K562 (cell line): ENCODE data around the gene SLC8A1. TPM values are rescaled to one million over a fixed set of nuclear protein-coding genes. Genes with fewer than 3 reads are reported as not detected.

Source experiments
- polyA plus RNA-seq, 8 experiments: library from polyadenylated mRNA; depleted of rRNA in 4 of 8; stranded (reverse) in 5 of 8; unstranded in 3 of 8; fragments of >200 nt; fragmentation: Nextera tagmentation in 2 of 8; fragmentation: Illumina TruSeq in 1 of 8; extraction: Ambion mirVana in 2 of 8; extraction: Trizol in 1 of 8; gene quantifications; 2 replicates each; pipeline versions ENCODE4 v1.2.1 to v1.2.3, GENCODE V29; 2011 to 2014; ENCODE audit warnings: inconsistent platforms in 1 of 8, missing spikeins in 1 of 8
- total RNA-seq, 7 experiments: library from RNA; depleted of rRNA in 6 of 7; stranded (reverse); fragments of >200 nt in 6 of 7; fragmentation: Illumina TruSeq in 2 of 7; extraction: Trizol in 2 of 7; gene quantifications; 2 replicates each; pipeline versions ENCODE4 v1.2.1 to v1.2.3, GENCODE V29; 2011 to 2021; ENCODE audit warnings: low replicate concordance in 1 of 7
- TF ChIP-seq, protein P1 (sequence below): fragments of 450-650 bp; IDR thresholded peaks from 2 replicates; pipeline ENCODE4 v1.6.1; 2016; ENCODE audit warnings: low read depth
- TF ChIP-seq, protein P2 (sequence below): fragments of 450-650 bp; IDR thresholded peaks from 2 replicates; pipeline ENCODE4 v1.6.1; 2018; ENCODE audit warnings: mild to moderate bottlenecking, low read depth; ENCODE audit not compliant: partially characterized antibody
- TF ChIP-seq, protein P3 (sequence below): fragments of 200-800 bp; sonication (Bioruptor generic); IDR thresholded peaks from 2 replicates; pipeline ENCODE4 v1.6.1; 2017; ENCODE audit warnings: missing genetic modification characterization, missing compliant biosample characterization

Gene SLC8A1
- total and polyA plus RNA-seq, 9 of the 15 experiments (the other 6 are each of a cell fraction or from before 2014, with no cell fraction given) = not detected

DNA sequence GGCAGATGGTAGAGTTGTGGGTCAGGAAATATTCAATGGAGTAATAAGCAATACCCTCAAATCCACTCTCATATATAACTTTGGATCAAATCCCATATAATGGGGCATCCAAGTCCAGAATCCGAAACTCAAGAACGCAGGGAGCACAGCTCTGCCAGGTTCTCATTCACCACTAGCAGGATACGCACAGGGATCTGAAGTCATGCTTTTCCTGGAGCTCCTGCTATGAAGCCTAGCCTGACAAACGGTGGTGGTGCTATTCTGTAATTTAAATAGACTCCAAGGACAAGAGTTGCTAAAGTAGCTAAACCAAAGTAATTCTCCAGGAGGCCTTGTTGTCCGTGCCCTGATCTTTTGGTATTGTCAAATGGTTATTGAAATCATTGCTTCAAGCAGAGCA is 264.8 kb downstream of the SLC8A1 start (continued):
- TF ChIP-seq, protein P1, sequence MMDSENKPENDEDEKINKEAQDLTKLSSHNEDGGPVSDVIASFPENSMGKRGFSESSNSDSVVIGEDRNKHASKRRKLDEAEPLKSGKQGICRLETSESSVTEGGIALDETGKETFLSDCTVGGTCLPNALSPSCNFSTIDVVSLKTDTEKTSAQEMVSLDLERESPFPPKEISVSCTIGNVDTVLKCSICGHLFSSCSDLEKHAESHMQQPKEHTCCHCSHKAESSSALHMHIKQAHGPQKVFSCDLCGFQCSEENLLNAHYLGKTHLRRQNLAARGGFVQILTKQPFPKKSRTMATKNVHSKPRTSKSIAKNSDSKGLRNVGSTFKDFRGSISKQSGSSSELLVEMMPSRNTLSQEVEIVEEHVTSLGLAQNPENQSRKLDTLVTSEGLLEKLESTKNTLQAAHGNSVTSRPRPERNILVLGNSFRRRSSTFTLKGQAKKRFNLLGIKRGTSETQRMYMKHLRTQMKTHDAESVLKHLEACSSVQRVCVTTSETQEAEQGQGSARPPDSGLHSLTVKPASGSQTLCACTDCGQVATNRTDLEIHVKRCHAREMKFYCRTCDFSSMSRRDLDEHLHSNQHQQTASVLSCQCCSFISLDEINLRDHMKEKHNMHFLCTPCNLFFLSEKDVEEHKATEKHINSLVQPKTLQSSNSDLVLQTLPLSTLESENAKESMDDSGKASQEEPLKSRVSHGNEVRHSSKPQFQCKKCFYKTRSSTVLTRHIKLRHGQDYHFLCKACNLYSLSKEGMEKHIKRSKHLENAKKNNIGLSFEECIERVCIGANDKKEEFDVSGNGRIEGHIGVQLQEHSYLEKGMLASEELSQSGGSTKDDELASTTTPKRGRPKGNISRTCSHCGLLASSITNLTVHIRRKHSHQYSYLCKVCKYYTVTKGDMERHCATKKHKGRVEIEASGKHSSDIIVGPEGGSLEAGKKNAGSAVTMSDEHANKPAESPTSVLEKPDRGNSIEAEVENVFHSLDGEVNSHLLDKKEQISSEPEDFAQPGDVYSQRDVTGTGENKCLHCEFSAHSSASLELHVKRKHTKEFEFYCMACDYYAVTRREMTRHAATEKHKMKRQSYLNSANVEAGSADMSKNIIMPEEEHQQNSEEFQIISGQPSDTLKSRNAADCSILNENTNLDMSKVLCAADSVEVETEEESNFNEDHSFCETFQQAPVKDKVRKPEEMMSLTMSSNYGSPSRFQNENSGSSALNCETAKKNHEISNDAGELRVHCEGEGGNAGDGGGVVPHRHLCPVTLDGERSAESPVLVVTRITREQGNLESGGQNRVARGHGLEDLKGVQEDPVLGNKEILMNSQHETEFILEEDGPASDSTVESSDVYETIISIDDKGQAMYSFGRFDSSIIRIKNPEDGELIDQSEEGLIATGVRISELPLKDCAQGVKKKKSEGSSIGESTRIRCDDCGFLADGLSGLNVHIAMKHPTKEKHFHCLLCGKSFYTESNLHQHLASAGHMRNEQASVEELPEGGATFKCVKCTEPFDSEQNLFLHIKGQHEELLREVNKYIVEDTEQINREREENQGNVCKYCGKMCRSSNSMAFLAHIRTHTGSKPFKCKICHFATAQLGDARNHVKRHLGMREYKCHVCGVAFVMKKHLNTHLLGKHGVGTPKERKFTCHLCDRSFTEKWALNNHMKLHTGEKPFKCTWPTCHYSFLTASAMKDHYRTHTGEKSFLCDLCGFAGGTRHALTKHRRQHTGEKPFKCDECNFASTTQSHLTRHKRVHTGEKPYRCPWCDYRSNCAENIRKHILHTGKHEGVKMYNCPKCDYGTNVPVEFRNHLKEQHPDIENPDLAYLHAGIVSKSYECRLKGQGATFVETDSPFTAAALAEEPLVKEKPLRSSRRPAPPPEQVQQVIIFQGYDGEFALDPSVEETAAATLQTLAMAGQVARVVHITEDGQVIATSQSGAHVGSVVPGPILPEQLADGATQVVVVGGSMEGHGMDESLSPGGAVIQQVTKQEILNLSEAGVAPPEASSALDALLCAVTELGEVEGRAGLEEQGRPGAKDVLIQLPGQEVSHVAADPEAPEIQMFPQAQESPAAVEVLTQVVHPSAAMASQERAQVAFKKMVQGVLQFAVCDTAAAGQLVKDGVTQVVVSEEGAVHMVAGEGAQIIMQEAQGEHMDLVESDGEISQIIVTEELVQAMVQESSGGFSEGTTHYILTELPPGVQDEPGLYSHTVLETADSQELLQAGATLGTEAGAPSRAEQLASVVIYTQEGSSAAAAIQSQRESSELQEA = no peak
- TF ChIP-seq, protein P2, sequence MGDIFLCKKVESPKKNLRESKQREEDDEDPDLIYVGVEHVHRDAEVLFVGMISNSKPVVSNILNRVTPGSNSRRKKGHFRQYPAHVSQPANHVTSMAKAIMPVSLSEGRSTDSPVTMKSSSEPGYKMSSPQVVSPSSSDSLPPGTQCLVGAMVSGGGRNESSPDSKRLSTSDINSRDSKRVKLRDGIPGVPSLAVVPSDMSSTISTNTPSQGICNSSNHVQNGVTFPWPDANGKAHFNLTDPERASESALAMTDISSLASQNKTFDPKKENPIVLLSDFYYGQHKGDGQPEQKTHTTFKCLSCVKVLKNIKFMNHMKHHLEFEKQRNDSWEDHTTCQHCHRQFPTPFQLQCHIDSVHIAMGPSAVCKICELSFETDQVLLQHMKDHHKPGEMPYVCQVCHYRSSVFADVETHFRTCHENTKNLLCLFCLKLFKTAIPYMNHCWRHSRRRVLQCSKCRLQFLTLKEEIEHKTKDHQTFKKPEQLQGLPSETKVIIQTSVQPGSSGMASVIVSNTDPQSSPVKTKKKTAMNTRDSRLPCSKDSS = no peak
- TF ChIP-seq, protein P3, sequence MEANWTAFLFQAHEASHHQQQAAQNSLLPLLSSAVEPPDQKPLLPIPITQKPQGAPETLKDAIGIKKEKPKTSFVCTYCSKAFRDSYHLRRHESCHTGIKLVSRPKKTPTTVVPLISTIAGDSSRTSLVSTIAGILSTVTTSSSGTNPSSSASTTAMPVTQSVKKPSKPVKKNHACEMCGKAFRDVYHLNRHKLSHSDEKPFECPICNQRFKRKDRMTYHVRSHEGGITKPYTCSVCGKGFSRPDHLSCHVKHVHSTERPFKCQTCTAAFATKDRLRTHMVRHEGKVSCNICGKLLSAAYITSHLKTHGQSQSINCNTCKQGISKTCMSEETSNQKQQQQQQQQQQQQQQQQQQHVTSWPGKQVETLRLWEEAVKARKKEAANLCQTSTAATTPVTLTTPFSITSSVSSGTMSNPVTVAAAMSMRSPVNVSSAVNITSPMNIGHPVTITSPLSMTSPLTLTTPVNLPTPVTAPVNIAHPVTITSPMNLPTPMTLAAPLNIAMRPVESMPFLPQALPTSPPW = no peak
